GM19238 (cell line): Measurements from ENCODE around the gene MEIS3.
"Not testable (repeated sequence)": the region's sequence is repeated elsewhere in the genome, so short reads cannot be mapped to it uniquely, and the experiment has no call there.

ENCODE experiments used
- DNase-seq: peaks from one replicate; pipeline ENCODE4 v3.0.0; 2011; ENCODE audit warnings: low spot score; ENCODE audit not compliant: insufficient read length

Gene MEIS3

GRCh38 chr19:47416643-47416985 lies 2.7 kb downstream of the MEIS3 start:
- no peak for DNase-seq

GRCh38 chr19:47415953-47416642 lies 3.2 kb downstream of the MEIS3 start:
- DNase-seq: no peak

- no peak for DNase-seq
Measured at GRCh38 chr19:47414469-47414868, 4.9 kb downstream of the MEIS3 start.

DNA sequence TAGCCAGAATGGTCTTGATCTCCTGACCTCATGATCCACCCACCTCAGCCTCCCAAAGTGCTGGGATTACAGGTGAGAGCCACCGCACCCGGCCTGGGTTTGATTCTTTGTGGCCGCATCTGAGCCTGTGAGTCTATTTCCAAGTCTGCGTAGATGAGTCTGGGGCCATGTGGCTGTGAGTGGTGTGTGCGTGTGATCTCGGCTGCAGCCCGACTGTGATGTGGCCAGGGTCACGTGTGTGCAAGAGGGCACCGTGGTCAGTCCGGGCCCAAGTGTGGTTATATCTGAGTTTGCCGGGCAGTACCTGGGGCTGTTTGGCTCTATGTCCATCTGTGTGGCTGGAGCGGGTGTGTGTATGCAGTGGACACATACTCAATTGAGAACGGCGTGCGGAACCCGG lies 5.4 kb downstream of the MEIS3 start:
- no peak for DNase-seq

- DNase-seq: not testable (repeated sequence)
Measured at GRCh38 chr19:47411696-47412095, 7.6 kb downstream of the MEIS3 start.

DNA sequence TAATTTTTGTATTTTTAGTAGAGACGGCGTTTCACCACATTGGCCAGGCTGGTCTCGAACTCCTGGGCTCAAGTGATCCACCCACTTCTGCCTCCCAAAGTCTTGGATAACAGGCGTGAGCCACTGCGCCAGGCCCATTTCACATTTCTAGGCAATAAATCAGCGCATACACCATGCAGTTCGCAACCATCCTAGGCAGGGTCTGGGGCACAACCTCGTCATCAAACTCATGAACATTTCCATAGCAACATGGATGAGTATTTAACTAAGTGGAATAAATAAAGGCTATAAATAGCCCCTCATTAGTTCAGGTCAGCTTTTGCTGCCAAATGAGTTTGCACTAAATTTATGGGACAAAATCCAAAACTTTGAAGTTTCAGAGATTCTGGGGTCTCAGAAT lies 8.2 kb downstream of the MEIS3 start:
- DNase-seq: no peak

DNA sequence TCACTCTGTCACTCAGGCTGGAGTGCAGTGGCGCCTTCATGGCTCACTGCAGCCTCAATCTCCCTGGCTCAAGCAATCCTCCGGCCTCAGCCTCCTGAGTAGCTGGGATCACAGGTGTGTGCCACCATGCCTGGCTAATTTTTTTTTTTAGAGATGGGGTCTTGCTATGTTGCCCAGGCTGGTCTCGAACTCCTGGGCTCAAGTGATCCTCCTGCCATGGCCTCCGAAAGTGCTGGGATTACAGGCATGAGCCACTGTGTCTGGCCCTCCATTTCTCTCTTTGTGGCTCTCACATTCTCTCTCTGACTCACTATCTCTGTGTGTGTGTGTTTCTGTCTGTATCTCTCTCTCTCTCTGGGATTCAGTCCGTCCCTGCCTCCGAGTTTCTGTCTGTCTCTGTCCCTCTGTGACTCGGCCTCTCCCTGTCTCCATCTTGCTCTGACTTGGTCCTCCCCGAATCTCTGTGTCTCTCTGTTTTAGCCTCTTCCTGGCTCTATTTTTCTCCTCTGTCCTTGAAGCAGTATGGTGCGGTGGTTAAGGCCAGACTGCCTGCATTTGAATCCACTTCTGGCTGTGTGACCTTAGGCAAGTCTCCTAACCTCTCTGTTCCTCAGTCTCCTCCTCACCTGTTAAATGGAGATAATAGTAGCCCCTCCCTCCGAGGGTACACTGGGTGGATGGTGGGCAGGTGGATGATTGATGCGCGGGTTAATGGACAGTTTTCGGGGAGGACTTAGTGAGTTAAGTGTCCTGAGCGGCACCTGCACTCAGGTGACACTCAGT lies 11.0 kb downstream of the MEIS3 start:
- DNase-seq: no peak

DNA sequence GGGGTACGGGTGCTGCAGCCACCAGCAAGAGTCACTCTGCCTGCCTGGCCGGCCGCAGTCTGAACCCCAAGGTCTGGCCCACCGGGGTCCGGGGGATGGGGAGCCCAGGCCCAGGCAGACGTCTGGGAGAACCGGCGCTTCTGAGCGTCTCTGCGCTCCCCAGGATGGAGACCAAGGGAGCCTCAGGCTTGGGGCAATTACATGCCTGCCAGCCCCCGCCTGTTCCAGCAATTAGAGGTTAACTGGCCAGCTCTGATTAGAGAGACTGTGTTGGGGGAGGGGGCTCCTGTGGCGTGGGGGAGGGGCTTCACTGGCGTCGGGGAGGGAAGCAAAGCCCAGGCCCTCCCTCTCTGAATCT lies 11.9 kb downstream of the MEIS3 start:
- no peak for DNase-seq

DNA sequence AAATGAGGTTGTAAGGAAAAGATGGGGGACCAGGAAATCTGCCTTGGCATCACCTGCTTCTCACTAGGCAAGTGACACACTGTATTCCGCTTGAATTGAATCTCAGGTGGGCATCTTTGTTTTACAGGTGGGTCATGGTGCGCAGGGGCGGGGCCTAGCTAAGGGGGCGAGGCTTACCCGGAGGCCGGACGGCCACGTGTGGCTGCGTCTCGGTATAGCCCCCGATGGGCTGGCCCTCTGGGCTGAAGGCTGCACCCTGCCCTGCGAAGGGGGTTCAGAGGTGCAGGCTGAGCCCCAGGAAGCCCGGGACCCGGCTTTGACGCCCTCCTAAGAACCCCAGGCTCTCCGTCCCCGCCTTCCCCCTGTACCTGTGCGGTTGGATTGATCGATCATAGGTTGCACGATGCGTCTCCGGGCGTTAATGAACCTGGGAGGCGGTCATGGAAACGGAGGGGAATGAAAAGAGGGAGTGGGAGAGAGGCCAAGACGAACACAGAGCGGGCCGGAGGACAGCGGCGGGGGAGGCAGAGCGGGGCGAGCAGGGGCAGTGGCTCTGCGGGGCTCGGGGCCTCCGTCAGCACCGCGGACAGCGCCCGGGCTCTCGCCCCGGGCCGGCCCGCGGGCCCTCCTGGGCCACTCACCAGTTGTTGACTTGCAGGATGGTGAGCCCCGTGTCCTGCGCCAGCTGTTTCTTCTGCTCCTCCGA lies 12.5 kb downstream of the MEIS3 start:
- DNase-seq: no peak

DNA sequence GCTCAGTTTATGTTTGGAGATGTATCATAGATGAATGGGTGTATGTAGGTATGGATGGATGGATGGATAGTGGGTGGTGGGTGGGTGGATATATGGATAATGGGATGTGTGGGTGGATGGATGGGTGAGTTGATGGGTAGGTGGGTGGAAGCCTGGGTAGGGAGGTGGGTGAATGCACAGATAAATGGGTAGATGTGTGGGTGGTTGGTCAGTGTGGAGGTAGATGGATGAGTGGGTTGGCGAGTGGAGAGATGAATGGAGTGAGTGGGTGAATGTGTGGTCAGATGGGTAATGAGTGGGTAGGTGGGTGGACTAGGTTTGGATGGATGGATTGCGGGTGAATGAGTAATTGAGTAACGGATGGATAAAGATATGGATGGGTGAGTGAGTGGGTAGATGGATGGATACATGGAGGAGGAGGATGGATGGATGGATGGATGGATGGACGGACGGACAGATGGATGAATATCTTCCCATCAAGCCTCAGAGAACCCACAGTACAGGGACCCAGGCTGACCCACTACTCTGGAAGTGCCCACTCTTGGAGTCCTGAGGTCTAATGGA lies 13.4 kb downstream of the MEIS3 start:
- DNase-seq: no peak

DNA sequence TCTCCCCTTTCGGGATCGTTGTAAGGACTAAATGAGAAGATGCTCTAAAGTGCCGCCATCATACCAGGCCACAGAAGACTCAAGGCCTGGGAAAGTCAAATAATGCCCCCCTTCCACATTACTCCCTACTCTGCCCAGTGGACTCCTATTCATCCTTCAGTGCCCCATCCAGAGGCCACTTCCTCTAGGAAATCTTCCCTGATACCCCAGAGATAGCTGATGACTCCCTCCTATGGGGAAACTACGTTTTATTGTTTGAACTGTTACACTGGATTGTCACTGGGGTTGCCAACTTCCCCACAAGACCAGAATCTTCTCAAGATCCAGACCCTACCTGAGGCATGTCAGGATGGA lies 14.2 kb downstream of the MEIS3 start:
- no peak for DNase-seq

GRCh38 chr19:47404334-47405196 lies 14.8 kb downstream of the MEIS3 start:
- no peak for DNase-seq

DNA sequence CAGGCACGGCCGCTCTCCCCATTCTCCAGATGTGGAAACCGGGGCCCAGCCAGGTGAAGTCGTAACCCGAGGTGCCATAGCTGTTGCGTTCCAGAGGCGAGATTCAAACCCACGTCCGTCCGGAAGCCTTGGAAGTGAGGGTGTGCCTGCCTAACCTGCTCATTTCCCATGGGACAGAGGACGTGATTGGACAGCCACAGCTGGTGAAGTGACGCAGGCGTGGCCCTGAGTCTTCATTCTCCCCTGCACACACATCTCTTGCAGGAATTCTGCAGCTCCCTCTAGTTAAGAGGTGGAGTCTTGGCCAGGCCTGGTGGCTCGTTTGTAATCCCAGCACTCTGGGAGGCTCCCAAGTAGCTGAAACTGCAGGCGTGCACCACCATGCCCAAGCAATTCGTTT lies 16.8 kb downstream of the MEIS3 start:
- DNase-seq: no peak

- no peak for DNase-seq
Measured at GRCh38 chr19:47398707-47399597, 20.4 kb downstream of the MEIS3 start.

DNA sequence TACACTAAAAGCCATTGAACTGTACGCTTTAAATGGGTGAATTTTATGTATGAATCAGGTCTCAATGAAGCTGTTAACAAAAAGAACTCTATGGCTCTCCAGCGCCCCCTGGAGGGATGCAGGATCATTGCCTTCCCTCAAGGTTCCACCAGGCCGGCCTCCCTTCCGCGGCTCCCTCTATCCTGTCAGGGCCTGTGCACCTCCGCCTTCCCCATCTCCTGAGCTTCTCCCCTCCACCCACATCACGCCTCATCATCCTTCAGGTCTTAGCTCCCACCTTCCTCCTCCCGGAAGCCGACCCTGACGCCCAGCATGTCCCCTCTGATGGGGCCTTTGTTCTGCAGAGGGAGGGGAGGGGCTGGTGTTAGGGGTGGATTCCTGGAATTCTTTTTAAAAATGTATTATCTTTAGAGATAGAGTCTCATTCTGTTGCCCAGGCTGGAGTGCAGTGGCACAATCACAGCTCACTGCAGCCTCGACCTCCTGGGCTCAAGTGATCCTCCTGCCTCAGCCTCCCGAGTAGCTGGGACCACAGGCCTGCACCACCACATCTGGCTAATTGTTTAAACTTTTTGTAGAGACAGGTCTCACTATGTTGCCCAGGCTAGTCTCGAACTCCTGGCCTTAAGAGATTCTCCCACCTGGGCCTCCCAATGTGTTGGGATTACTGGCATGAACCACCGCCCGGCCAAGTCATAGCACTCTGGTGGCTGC lies 27.7 kb downstream of the MEIS3 start:
- DNase-seq: peak; percentile 63

DNA sequence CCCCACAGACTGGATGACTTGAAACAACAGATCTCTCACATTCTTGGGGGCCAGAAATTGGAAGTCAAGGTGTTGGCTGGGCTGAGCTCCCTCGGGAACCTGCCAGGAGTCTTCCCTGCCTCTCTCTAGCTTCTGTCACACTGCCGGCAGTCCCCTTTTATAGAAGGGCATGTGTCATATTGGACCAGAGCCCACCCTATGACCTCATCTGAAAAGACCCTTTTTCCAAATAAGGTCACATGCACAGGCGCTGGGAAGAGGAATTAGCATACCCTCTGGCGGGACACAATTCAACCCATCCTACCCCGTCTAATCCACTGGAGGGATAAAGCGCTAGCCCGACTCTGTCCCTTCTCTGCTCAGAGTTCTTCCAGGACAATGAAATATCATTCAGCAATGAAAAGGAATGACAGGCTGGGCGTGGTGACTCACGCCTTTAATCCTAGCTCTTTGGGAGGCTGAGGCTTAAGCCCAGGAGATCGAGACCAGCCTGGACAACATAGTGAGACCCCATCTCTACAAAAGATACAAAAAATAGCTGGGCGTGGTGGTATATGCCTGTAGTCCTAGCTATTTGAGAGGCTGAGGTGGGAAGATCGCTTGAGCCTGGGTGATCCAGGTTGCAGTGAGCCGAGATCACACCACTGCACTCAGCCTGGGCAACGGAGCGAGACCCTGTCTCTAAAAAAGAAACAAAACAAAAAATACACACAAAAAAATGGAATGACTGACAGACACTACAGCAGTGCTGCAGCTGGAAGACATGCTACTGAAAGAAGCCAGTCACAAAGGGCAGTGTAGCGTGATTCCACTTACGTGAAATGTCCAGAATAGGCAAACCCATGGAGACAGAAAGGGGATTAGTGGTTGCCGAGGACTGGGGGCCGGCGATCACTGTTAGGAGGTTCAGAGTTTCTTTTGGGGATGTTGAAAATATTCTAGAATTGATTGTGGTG lies 28.5 kb downstream of the MEIS3 start:
- no peak for DNase-seq

- DNase-seq: no peak
Measured at GRCh38 chr19:47389150-47389556, 30.2 kb downstream of the MEIS3 start.

DNA sequence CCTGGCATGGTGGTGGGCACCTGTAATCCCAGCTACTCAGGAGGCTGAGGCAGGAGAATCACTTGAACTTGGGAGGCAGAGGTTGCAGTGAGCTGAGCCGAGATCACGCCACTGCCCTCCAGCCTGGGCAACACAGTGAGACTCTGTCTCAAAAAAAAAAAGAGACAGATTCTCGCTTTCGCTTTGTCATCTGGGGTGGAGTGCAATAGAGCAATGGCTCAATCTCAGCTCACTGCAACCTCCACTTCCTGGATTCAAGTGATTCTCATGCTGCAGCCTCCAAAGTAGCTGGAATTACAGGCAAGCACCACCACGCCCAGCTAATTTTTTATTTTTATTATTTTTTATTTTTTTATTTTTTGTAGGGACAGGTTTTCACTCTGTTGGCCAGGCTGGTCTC lies 30.6 kb downstream of the MEIS3 start:
- DNase-seq: not testable (repeated sequence)

- not testable (repeated sequence) for DNase-seq
Measured at GRCh38 chr19:47387623-47388022, 31.7 kb downstream of the MEIS3 start.
